HepG2 (cell line): ENCODE data around the gene CDK14.

Experiments used
- CTCF ChIP-seq: sonication (generic); formaldehyde crosslinking; IDR thresholded peaks from 2 replicates; pipeline ENCODE4 v1.5.0; 2020; ENCODE audit warnings: mild to moderate bottlenecking, missing genetic modification reagents, moderate library complexity
- EZH2 ChIP-seq: conservative IDR thresholded peaks from 2 replicates; pipeline ENCODE4 v1.6.1; 2012; ENCODE audit warnings: mild to moderate bottlenecking, low read depth, low read length, moderate library complexity
- FOSL2 ChIP-seq: sonication (generic); formaldehyde crosslinking; IDR thresholded peaks from 2 replicates; pipeline ENCODE4 v1.4.0; 2020; ENCODE audit warnings: missing genetic modification reagents
- GATA4 ChIP-seq: sonication (generic); IDR thresholded peaks from 2 replicates; pipeline ENCODE4 v1.6.1; 2016; ENCODE audit warnings: antibody characterized with exemption, low read depth, borderline replicate concordance
- MBD4 ChIP-seq: IDR thresholded peaks from 2 replicates; pipeline ENCODE4 v1.6.1; 2012; ENCODE audit warnings: low read length, inconsistent platforms, borderline replicate concordance
- SMARCE1 ChIP-seq: fragments of 450-650 bp; IDR thresholded peaks from 2 replicates; pipeline ENCODE4 v1.6.1; 2017; ENCODE audit warnings: borderline replicate concordance
- ZNF543 ChIP-seq: sonication (generic); formaldehyde crosslinking; IDR thresholded peaks from 2 replicates; pipeline ENCODE4 v1.4.0; 2020; ENCODE audit warnings: mild to moderate bottlenecking, missing genetic modification reagents
- ZNF776 ChIP-seq: sonication (generic); formaldehyde crosslinking; IDR thresholded peaks from 2 replicates; pipeline ENCODE4 v1.4.0; 2020; ENCODE audit warnings: mild to moderate bottlenecking, missing genetic modification reagents
- TF ChIP-seq, protein P1 (sequence below): sonication (generic); formaldehyde crosslinking; IDR thresholded peaks from 2 replicates; pipeline ENCODE4 v1.5.0; 2020; ENCODE audit warnings: missing genetic modification reagents
- TF ChIP-seq, protein P2 (sequence below): sonication (generic); formaldehyde crosslinking; IDR thresholded peaks from 2 replicates; pipeline ENCODE4 v1.8.1; 2023; ENCODE audit warnings: mild to moderate bottlenecking, missing genetic modification reagents, borderline replicate concordance

- TF ChIP-seq ZNF776 (CRISPR knock-in tag) (no peak), EZH2 (no peak), CTCF (no peak), SMARCE1 (no peak), ZNF543 (CRISPR knock-in tag) (no peak), FOSL2 (CRISPR knock-in tag) (no peak), MBD4 (no peak), GATA4 (no peak)
- TF ChIP-seq, protein P1, sequence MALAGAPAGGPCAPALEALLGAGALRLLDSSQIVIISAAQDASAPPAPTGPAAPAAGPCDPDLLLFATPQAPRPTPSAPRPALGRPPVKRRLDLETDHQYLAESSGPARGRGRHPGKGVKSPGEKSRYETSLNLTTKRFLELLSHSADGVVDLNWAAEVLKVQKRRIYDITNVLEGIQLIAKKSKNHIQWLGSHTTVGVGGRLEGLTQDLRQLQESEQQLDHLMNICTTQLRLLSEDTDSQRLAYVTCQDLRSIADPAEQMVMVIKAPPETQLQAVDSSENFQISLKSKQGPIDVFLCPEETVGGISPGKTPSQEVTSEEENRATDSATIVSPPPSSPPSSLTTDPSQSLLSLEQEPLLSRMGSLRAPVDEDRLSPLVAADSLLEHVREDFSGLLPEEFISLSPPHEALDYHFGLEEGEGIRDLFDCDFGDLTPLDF (CRISPR knock-in tag), result no peak
- TF ChIP-seq, protein P2, sequence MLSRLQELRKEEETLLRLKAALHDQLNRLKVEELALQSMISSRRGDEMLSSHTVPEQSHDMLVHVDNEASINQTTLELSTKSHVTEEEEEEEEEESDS (CRISPR knock-in tag), result no peak
Observed at GRCh38 chr7:90931986-90932916, 336.1 kb downstream of the CDK14 start.
